PC-9 (cell line): ENCODE results near the gene RTCA. TPM values are rescaled to one million over a fixed set of nuclear protein-coding genes. Genes with fewer than 3 reads are reported as not detected.
A peak's percentile ranks its signal among the peaks of the same experiment; 100 is the strongest.
"Not testable (repeated sequence)": the region's sequence is repeated elsewhere in the genome, so short reads cannot be mapped to it uniquely, and the experiment has no call there.

ENCODE experiments used
- BruUV-seq: library from RNA; stranded (reverse); fragments of 400-500 nt; replicated peaks from 2 replicates; lab custom pipeline; 2021; lab: Mats Ljungman, UMichigan
- CTCF ChIA-PET: fragments of 300-600 bp; sonication (Branson Sonifier 250); formaldehyde crosslinking; loops from one replicate; lab custom pipeline; 2022; ENCODE audit warnings: antibody characterized with exemption; lab: Charles Lee
- POLR2A ChIA-PET: fragments of 300-600 bp; sonication (Branson Sonifier 250); formaldehyde crosslinking; loops from one replicate; lab custom pipeline; 2022; ENCODE audit warnings: antibody characterized with exemption; ENCODE audit not compliant: unreplicated experiment; lab: Charles Lee
- DNase-seq, 2 experiments: peaks; one replicate each; pipeline versions ENCODE4 v3.0.0 to v3.0.0-alpha.2; 2015 to 2022; ENCODE audit warnings: mixed read lengths in 1 of 2
- H2AFZ ChIP-seq: fragments of 200-600 bp; sonication (generic); 2 replicates; pipeline ENCODE4 v1.8.1; 2017; ENCODE audit warnings: antibody characterized with exemption
- H3F3A ChIP-seq: fragments of 200-600 bp; sonication (generic); 2 replicates; pipeline ENCODE4 v1.8.1; 2017; ENCODE audit warnings: antibody characterized with exemption, mild to moderate bottlenecking, low read depth; ENCODE audit not compliant: insufficient read depth
- H3K27ac ChIP-seq: fragments of 200-600 bp; sonication (generic); 2 replicates; pipeline ENCODE4 v1.6.1; 2016; ENCODE audit warnings: mixed run types
- H3K27me3 ChIP-seq: fragments of 200-600 bp; sonication (generic); 2 replicates; pipeline ENCODE4 v1.6.1; 2016; ENCODE audit warnings: low read depth, mixed run types; ENCODE audit not compliant: insufficient read depth
- H3K36me3 ChIP-seq: fragments of 200-600 bp; sonication (generic); 2 replicates; pipeline ENCODE4 v1.6.1; 2016; ENCODE audit warnings: low read depth, mixed run types
- H3K4me1 ChIP-seq: fragments of 200-600 bp; sonication (generic); replicated peaks from 2 replicates; pipeline ENCODE4 v1.6.1; 2016; ENCODE audit warnings: mixed run types; ENCODE audit not compliant: insufficient read depth
- H3K4me2 ChIP-seq: fragments of 200-600 bp; sonication (generic); 2 replicates; pipeline ENCODE4 v1.6.1; 2017; ENCODE audit warnings: mixed run types
- H3K4me3 ChIP-seq: fragments of 200-600 bp; sonication (generic); 2 replicates; pipeline ENCODE4 v1.6.1; 2016; ENCODE audit warnings: mixed run types
- H3K79me2 ChIP-seq: fragments of 200-600 bp; sonication (generic); 2 replicates; pipeline ENCODE4 v1.6.1; 2017; ENCODE audit warnings: low read depth, mixed run types
- H3K9me2 ChIP-seq: fragments of 200-600 bp; sonication (generic); 2 replicates; pipeline ENCODE4 v1.8.1; 2017; ENCODE audit warnings: mild to moderate bottlenecking; ENCODE audit not compliant: insufficient read depth
- H3K9me3 ChIP-seq: fragments of 200-600 bp; sonication (generic); 2 replicates; pipeline ENCODE4 v1.8.1; 2016; ENCODE audit warnings: low read depth; ENCODE audit not compliant: insufficient read depth
- H4K20me1 ChIP-seq: fragments of 200-600 bp; sonication (generic); 2 replicates; pipeline ENCODE4 v1.8.1; 2017; ENCODE audit not compliant: insufficient read depth
- EZH2 ChIP-seq: fragments of 200-600 bp; sonication (generic); IDR thresholded peaks from 2 replicates; pipeline ENCODE4 v1.8.0; 2017; ENCODE audit warnings: antibody characterized with exemption, low read depth
- intact Hi-C: fragments of 100-400 bp; cut with micrococcal nuclease; formaldehyde crosslinking; loops from one replicate; pipeline ENCODE4 v1.10.0; 2022; ENCODE audit not compliant: unreplicated experiment
- total RNA-seq: library from RNA; stranded (reverse); gene quantifications from 2 replicates; pipeline ENCODE4 v1.2.3, GENCODE V29; 2021
- TF ChIP-seq, protein P1 (sequence below): fragments of 200-600 bp; sonication (generic); conservative IDR thresholded peaks from 2 replicates; pipeline ENCODE4 v1.6.1; 2017; ENCODE audit warnings: mixed run types, antibody characterized with exemption, mild to moderate bottlenecking, moderate library complexity

Gene RTCA
- total RNA-seq, 1 experiment from 2014 or later: 38.1 TPM

- no peaks in the 10 kb centered on the region for H3K27me3 ChIP-seq
- no peaks in the 10 kb centered on the region for H3K9me3 ChIP-seq
- CTCF ChIA-PET: no interaction called here
- POLR2A ChIA-PET: no interaction called here
- H3K4me2 ChIP-seq: no peak overlapping the region
- peak in 1 of 2 experiments; percentile 49 for DNase-seq
- peaks cover 16% of the 10 kb centered on the region for H3K4me1 ChIP-seq
- no peak overlapping the region for H2AFZ ChIP-seq
- H3K4me3 ChIP-seq: no peak overlapping the region
- H4K20me1 ChIP-seq: no peaks in the 10 kb centered on the region
- H3K79me2 ChIP-seq: peaks cover 16% of the 10 kb centered on the region
- no TSS peak for BruUV-seq
- no peaks in the 10 kb centered on the region for H3K9me2 ChIP-seq
- H3K27ac ChIP-seq: no peak overlapping the region
- H3K36me3 ChIP-seq: no peaks in the 10 kb centered on the region
- no peaks in the 10 kb centered on the region; the same call in 1 of the 2 replicates for H3F3A ChIP-seq
- intact Hi-C loops: no loop called here
- TF ChIP-seq, protein P1, sequence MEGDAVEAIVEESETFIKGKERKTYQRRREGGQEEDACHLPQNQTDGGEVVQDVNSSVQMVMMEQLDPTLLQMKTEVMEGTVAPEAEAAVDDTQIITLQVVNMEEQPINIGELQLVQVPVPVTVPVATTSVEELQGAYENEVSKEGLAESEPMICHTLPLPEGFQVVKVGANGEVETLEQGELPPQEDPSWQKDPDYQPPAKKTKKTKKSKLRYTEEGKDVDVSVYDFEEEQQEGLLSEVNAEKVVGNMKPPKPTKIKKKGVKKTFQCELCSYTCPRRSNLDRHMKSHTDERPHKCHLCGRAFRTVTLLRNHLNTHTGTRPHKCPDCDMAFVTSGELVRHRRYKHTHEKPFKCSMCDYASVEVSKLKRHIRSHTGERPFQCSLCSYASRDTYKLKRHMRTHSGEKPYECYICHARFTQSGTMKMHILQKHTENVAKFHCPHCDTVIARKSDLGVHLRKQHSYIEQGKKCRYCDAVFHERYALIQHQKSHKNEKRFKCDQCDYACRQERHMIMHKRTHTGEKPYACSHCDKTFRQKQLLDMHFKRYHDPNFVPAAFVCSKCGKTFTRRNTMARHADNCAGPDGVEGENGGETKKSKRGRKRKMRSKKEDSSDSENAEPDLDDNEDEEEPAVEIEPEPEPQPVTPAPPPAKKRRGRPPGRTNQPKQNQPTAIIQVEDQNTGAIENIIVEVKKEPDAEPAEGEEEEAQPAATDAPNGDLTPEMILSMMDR: no peak
- no peak for TF ChIP-seq EZH2
These were observed 13.1 kb upstream of the RTCA start for GRCh38 chr1:100252901-100253300.

DNA sequence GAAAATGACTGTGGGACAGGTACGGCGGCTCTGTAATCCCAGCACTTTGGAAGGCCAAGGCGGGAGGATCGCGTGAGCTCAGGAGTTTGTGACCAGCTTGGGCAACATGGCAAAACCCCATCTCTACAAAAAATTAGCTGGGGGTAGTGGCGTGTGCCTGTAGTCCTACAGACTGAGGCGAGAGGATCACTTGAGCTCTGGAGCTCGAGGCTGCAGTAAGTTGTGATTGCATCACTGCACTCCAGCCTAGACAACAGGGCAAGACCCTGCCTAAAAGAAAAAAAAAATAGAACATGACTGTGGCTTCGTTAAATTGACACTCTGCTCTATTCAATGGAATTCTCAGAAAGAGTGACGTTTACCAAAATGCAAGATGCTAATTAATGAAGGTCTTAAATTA lies 12.5 kb upstream of the RTCA start:
- Histone ChIP-seq H3K79me2 (peaks cover 10% of the 10 kb centered on the region), H3K9me3 (no peaks in the 10 kb centered on the region), H3K4me3 (no peak overlapping the region), H4K20me1 (no peaks in the 10 kb centered on the region), H2AFZ (no peak overlapping the region), H3K4me2 (no peak overlapping the region), H3K27me3 (no peaks in the 10 kb centered on the region), H3K4me1 (peaks cover 11% of the 10 kb centered on the region), H3K36me3 (no peaks in the 10 kb centered on the region), H3K9me2 (no peaks in the 10 kb centered on the region), H3F3A (no peaks in the 10 kb centered on the region; the same call in 1 of the 2 replicates), H3K27ac (no peak overlapping the region)
- no peak for DNase-seq
- intact Hi-C loops: no loop called here
- no TSS peak for BruUV-seq
- POLR2A ChIA-PET: no interaction called here
- CTCF ChIA-PET: no interaction called here
- no peak for TF ChIP-seq EZH2
- TF ChIP-seq, protein P1: no peak

GRCh38 chr1:100256273-100256672 lies 9.7 kb upstream of the RTCA start:
- H3K36me3 ChIP-seq, H3K9me3 ChIP-seq, H3F3A ChIP-seq, H3K27ac ChIP-seq, H3K4me3 ChIP-seq, H3K4me2 ChIP-seq, H4K20me1 ChIP-seq, BruUV-seq, intact Hi-C loops, DNase-seq, POLR2A ChIA-PET, H3K27me3 ChIP-seq, H3K4me1 ChIP-seq, H2AFZ ChIP-seq, CTCF ChIA-PET, H3K79me2 ChIP-seq, H3K9me2 ChIP-seq: not testable (repeated sequence)

DNA sequence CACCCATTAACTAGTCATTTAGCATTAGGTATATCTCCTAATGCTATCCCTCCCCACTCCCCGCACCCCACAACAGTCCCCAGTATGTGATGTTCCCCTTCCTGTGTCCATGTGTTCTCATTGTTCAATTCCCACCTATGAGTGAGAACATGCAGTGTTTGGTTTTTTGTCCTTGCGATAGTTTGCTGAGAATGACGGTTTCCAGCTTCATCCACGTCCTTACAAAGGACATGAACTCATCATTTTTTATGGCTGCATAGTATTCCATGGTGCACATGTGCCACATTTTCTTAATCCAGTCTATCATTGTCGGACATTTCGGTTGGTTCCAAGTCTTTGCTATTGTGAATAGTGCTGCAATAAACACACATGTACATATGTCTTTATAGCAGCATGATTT lies 7.6 kb upstream of the RTCA start:
- DNase-seq, H2AFZ ChIP-seq, H3K79me2 ChIP-seq, H3K27me3 ChIP-seq, H3K36me3 ChIP-seq, H3F3A ChIP-seq, H3K9me3 ChIP-seq, H3K4me3 ChIP-seq, BruUV-seq, H3K4me2 ChIP-seq, H3K4me1 ChIP-seq, intact Hi-C loops, H3K9me2 ChIP-seq, CTCF ChIA-PET, POLR2A ChIA-PET, H3K27ac ChIP-seq, H4K20me1 ChIP-seq: not testable (repeated sequence)
